Measurements from ENCODE around the gene PTPRK. TPM values are rescaled to one million over a fixed set of nuclear protein-coding genes. Genes with fewer than 3 reads are reported as not detected.

PTPRK gene
- polyA plus RNA-seq, 1 donor (not counting 4 experiments of a cell fraction or from before 2014, with no cell fraction given) = 52.7 TPM

GRCh38 chr6:128500014-128500413 lies 20.4 kb downstream of the PTPRK start:
- FAIRE-seq (no peak), DNase-seq (ENCODE audit: low read depth, low spot score) (no peak)
- H3K4me1 ChIP-seq (ENCODE audit: control insufficient read depth, extremely low read depth, insufficient read depth, low read length) = peaks cover 9% of the 10 kb centered on the region
- H3K4me3 ChIP-seq (ENCODE audit: control insufficient read depth in 2 of 3, extremely low read depth in 1 of 3, insufficient read depth in 2 of 3, low read depth in 1 of 3, low read length in 3 of 3) = no peak overlapping the region
- peak overlapping the region; percentile 59 for H3K27ac ChIP-seq (ENCODE audit: control insufficient read depth, insufficient read depth, low read length)
- peak overlapping the region; percentile 18 for H3K9ac ChIP-seq (ENCODE audit: control insufficient read depth, extremely low read depth, insufficient read depth, low read length)
- peaks cover 2 to 13% of the 10 kb centered on the region in 2 experiments for H3K36me3 ChIP-seq (ENCODE audit: control insufficient read depth in 2 of 2, extremely low read depth in 1 of 2, insufficient read depth in 2 of 2, low read length in 2 of 2)
- H3K4me2 ChIP-seq (ENCODE audit: control insufficient read depth, extremely low read depth, insufficient read depth, low read depth, low read length) = no peak overlapping the region
- dilution Hi-C loops (cut with MboI; ENCODE audit: extremely low pct_ligation_motif_present, low sequenced_read_pairs) = no loop called here
- no peaks in the 10 kb centered on the region for H3K9me1 ChIP-seq (ENCODE audit: control insufficient read depth, extremely low read depth, insufficient read depth, low read length)
- peaks cover 96% of the 10 kb centered on the region for H3K79me2 ChIP-seq (ENCODE audit: control insufficient read depth, insufficient read depth, low read length)
- H3K9me3 ChIP-seq (ENCODE audit: control insufficient read depth, low read depth, low read length) = no peaks in the 10 kb centered on the region
- no peaks in the 10 kb centered on the region for H3K27me3 ChIP-seq (ENCODE audit: control insufficient read depth, extremely low read depth, insufficient read depth, low read length)
- no peak overlapping the region for H2AFZ ChIP-seq (ENCODE audit: control insufficient read depth, low read length)
- no peaks in the 10 kb centered on the region for H4K20me1 ChIP-seq (ENCODE audit: control insufficient read depth, extremely low read depth, insufficient read depth, low read length)
- no peak for TF ChIP-seq EZH2 (IDR thresholded peaks at IDR 0.05; ENCODE audit: low read length)
- no peak for TF ChIP-seq CTCF (optimal IDR thresholded peaks at IDR 0.05 in 1 of 3, IDR thresholded peaks at IDR 0.05 in 1 of 3, conservative IDR thresholded peaks at IDR 0.05 in 1 of 3; ENCODE audit: extremely low read depth in 1 of 3, insufficient read depth in 2 of 3, low read length in 3 of 3)

- TF ChIP-seq CTCF (optimal IDR thresholded peaks at IDR 0.05 in 1 of 3, IDR thresholded peaks at IDR 0.05 in 1 of 3, conservative IDR thresholded peaks at IDR 0.05 in 1 of 3; ENCODE audit: extremely low read depth in 1 of 3, insufficient read depth in 2 of 3, low read length in 3 of 3) = no peak
- TF ChIP-seq EZH2 (IDR thresholded peaks at IDR 0.05; ENCODE audit: low read length) = no peak
- Histone ChIP-seq H3K4me2 (ENCODE audit: control insufficient read depth, extremely low read depth, insufficient read depth, low read depth, low read length) (no peak overlapping the region), H4K20me1 (ENCODE audit: control insufficient read depth, extremely low read depth, insufficient read depth, low read length) (no peaks in the 10 kb centered on the region), H3K27me3 (ENCODE audit: control insufficient read depth, extremely low read depth, insufficient read depth, low read length) (no peaks in the 10 kb centered on the region), H3K9me1 (ENCODE audit: control insufficient read depth, extremely low read depth, insufficient read depth, low read length) (no peaks in the 10 kb centered on the region), H3K9me3 (ENCODE audit: control insufficient read depth, low read depth, low read length) (no peaks in the 10 kb centered on the region), H3K9ac (ENCODE audit: control insufficient read depth, extremely low read depth, insufficient read depth, low read length) (no peak overlapping the region), H3K4me3 (ENCODE audit: control insufficient read depth in 2 of 3, extremely low read depth in 1 of 3, insufficient read depth in 2 of 3, low read depth in 1 of 3, low read length in 3 of 3) (no peak overlapping the region), H3K4me1 (ENCODE audit: control insufficient read depth, extremely low read depth, insufficient read depth, low read length) (peaks cover 9% of the 10 kb centered on the region), H3K79me2 (ENCODE audit: control insufficient read depth, insufficient read depth, low read length) (peaks cover 96% of the 10 kb centered on the region), H2AFZ (ENCODE audit: control insufficient read depth, low read length) (no peak overlapping the region), H3K27ac (ENCODE audit: control insufficient read depth, insufficient read depth, low read length) (peak overlapping the region; percentile 59), H3K36me3 (ENCODE audit: control insufficient read depth in 2 of 2, extremely low read depth in 1 of 2, insufficient read depth in 2 of 2, low read length in 2 of 2) (peaks cover 0 to 13% of the 10 kb centered on the region in 2 experiments)
- dilution Hi-C loops (cut with MboI; ENCODE audit: extremely low pct_ligation_motif_present, low sequenced_read_pairs) = no loop called here
- no peak for DNase-seq (ENCODE audit: low read depth, low spot score)
- FAIRE-seq = no peak
Measured at GRCh38 chr6:128499079-128499731, 21.2 kb downstream of the PTPRK start.

Measured in keratinocyte (primary cell).